IMR-90 (cell line): ENCODE results near the gene SLC8A1. TPM values are rescaled to one million over a fixed set of nuclear protein-coding genes. Genes with fewer than 3 reads are reported as not detected.
A peak's percentile ranks its signal among the peaks of the same experiment; 100 is the strongest.

Experiments
- ATAC-seq: fragments of 200-7000 bp; cut with Tn5 transposase; 2 replicates; pipeline ENCODE4 v1.9.1; 2020; ENCODE audit warnings: low read depth, mild to moderate bottlenecking, moderate library complexity
- BruUV-seq: library from RNA; stranded (reverse); fragments of 400-500 nt; replicated peaks from 2 replicates; lab custom pipeline; 2021; lab: Mats Ljungman, UMichigan
- CTCF ChIA-PET: fragments of 300-600 bp; formaldehyde crosslinking; extraction: SDS; loops from one replicate; lab custom pipeline; 2021; ENCODE audit warnings: antibody characterized with exemption; lab: Yijun Ruan, JAX
- POLR2A ChIA-PET: fragments of 300-600 bp; sonication (Branson Sonifier 250); formaldehyde crosslinking; loops from one replicate; lab custom pipeline; 2022; ENCODE audit warnings: antibody characterized with exemption; ENCODE audit not compliant: unreplicated experiment; lab: Charles Lee
- DNase-seq: peaks from one replicate; pipeline ENCODE4 v3.0.0; 2013
- H2AFZ ChIP-seq: replicated peaks from 2 replicates; pipeline ENCODE3; 2013; ENCODE audit warnings: low read length, mild to moderate bottlenecking; ENCODE audit not compliant: poor library complexity
- H2AK5ac ChIP-seq: 2 replicates; pipeline ENCODE4 v1.6.1; 2013; ENCODE audit warnings: low read depth, low read length, inconsistent platforms
- H2AK9ac ChIP-seq: replicated peaks from 2 replicates; pipeline ENCODE3; 2013; ENCODE audit warnings: mild to moderate bottlenecking, low read depth, low read length, moderate library complexity; ENCODE audit not compliant: poor library complexity
- H2BK120ac ChIP-seq: 2 replicates; pipeline ENCODE4 v1.6.1; 2013; ENCODE audit warnings: low read depth, low read length, inconsistent platforms
- H2BK15ac ChIP-seq: 3 replicates; pipeline ENCODE4 v1.6.1; 2013; ENCODE audit warnings: low read depth, low read length, inconsistent platforms
- H2BK20ac ChIP-seq: 2 replicates; pipeline ENCODE4 v1.6.1; 2013; ENCODE audit warnings: low read depth, mild to moderate bottlenecking, inconsistent platforms, low read length, moderate library complexity
- H2BK5ac ChIP-seq: 2 replicates; pipeline ENCODE4 v1.6.1; 2013; ENCODE audit warnings: mild to moderate bottlenecking, low read depth, low read length, inconsistent platforms; ENCODE audit not compliant: poor library complexity, severe bottlenecking
- H3K14ac ChIP-seq: replicated peaks from 2 replicates; pipeline ENCODE4 v1.6.1; 2013; ENCODE audit warnings: low read depth, low read length, inconsistent platforms
- H3K18ac ChIP-seq: 2 replicates; pipeline ENCODE4 v1.6.1; 2013; ENCODE audit warnings: low read depth, low read length, control low read depth
- H3K23ac ChIP-seq: 2 replicates; pipeline ENCODE4 v1.6.1; 2013; ENCODE audit warnings: low read depth, low read length, inconsistent platforms
- H3K27ac ChIP-seq: 2 replicates; pipeline ENCODE4 v1.5.1; 2013; ENCODE audit warnings: mild to moderate bottlenecking, control low read depth, low read length; ENCODE audit not compliant: insufficient read depth
- H3K27me3 ChIP-seq: 2 replicates; pipeline ENCODE4 v1.6.1; 2013; ENCODE audit warnings: low read length; ENCODE audit not compliant: control insufficient read depth, insufficient read depth
- H3K36me3 ChIP-seq: 2 replicates; pipeline ENCODE4 v1.6.1; 2013; ENCODE audit warnings: low read length, mixed read lengths; ENCODE audit not compliant: control insufficient read depth, insufficient read depth
- H3K4ac ChIP-seq: 2 replicates; pipeline ENCODE4 v1.6.1; 2013; ENCODE audit warnings: low read depth, low read length, inconsistent platforms
- H3K4me1 ChIP-seq: 2 replicates; pipeline ENCODE4 v1.6.1; 2013; ENCODE audit warnings: low read length, mixed read lengths; ENCODE audit not compliant: control insufficient read depth, insufficient read depth
- H3K4me2 ChIP-seq: 2 replicates; pipeline ENCODE4 v1.6.1; 2013; ENCODE audit warnings: low read depth, mild to moderate bottlenecking, control low read depth, low read length, moderate library complexity
- H3K4me3 ChIP-seq: 2 replicates; pipeline ENCODE4 v1.5.1; 2013; ENCODE audit warnings: low read depth, mild to moderate bottlenecking, control low read depth, low read length, moderate library complexity; ENCODE audit not compliant: insufficient read depth
- H3K56ac ChIP-seq: 2 replicates; pipeline ENCODE4 v1.6.1; 2013; ENCODE audit warnings: low read length, inconsistent platforms; ENCODE audit not compliant: insufficient read depth; ENCODE audit errors: extremely low read depth
- H3K79me1 ChIP-seq, 2 experiments: 2 replicates each; pipeline ENCODE4 v1.6.1; 2013; ENCODE audit warnings: low read length in 2 of 2, inconsistent platforms in 1 of 2, low read depth in 1 of 2
- H3K9ac ChIP-seq: 2 replicates; pipeline ENCODE4 v1.6.1; 2013; ENCODE audit warnings: low read depth, low read length, control low read depth
- H3K9me1 ChIP-seq: 2 replicates; pipeline ENCODE4 v1.6.1; 2013; ENCODE audit warnings: low read length, inconsistent platforms; ENCODE audit not compliant: insufficient read depth
- H3K9me3 ChIP-seq: 2 replicates; pipeline ENCODE4 v1.6.1; 2013; ENCODE audit warnings: low read length; ENCODE audit not compliant: control insufficient read depth, insufficient read depth
- H4K20me1 ChIP-seq: 2 replicates; pipeline ENCODE4 v1.6.1; 2013; ENCODE audit warnings: low read length, inconsistent platforms; ENCODE audit not compliant: insufficient read depth
- H4K5ac ChIP-seq: 2 replicates; pipeline ENCODE4 v1.6.1; 2013; ENCODE audit warnings: mild to moderate bottlenecking, low read depth, low read length, control low read depth
- H4K8ac ChIP-seq, 2 experiments: 2 replicates each; pipeline ENCODE4 v1.6.1; 2013; ENCODE audit warnings: low read depth in 2 of 2, low read length in 2 of 2, control low read depth in 1 of 2, inconsistent platforms in 1 of 2
- H4K91ac ChIP-seq: 2 replicates; pipeline ENCODE4 v1.6.1; 2013; ENCODE audit warnings: low read depth, low read length, inconsistent platforms; ENCODE audit not compliant: insufficient read depth
- BHLHE40 ChIP-seq: fragments of 150-350 bp; IDR thresholded peaks from 2 replicates; pipeline ENCODE4 v1.6.1; 2016; ENCODE audit warnings: mild to moderate bottlenecking, low read depth, low read length
- CEBPB ChIP-seq: IDR thresholded peaks from 2 replicates; pipeline ENCODE4 v1.6.1; 2012; ENCODE audit warnings: low read depth, low read length, improper control_type of control experiment
- CHD1 ChIP-seq: IDR thresholded peaks from 2 replicates; pipeline ENCODE4 v1.6.1; 2012; ENCODE audit warnings: low read depth, low read length, improper control_type of control experiment
- CTCF ChIP-seq: conservative IDR thresholded peaks from 2 replicates; pipeline ENCODE4 v1.5.1; 2012; ENCODE audit warnings: mild to moderate bottlenecking, low read depth, low read length, improper control_type of control experiment
- ELK1 ChIP-seq: fragments of 150-350 bp; IDR thresholded peaks from 2 replicates; pipeline ENCODE4 v1.6.1; 2016; ENCODE audit warnings: low read depth, mild to moderate bottlenecking, low read length, moderate library complexity, borderline replicate concordance
- FOS ChIP-seq: fragments of 150-350 bp; IDR thresholded peaks from 2 replicates; pipeline ENCODE4 v1.6.1; 2016; ENCODE audit warnings: low read depth, low read length
- MAFK ChIP-seq: IDR thresholded peaks from 2 replicates; pipeline ENCODE4 v1.6.1; 2012; ENCODE audit warnings: low read depth, low read length, improper control_type of control experiment
- MAZ ChIP-seq: IDR thresholded peaks from 2 replicates; pipeline ENCODE4 v1.6.1; 2012; ENCODE audit warnings: low read depth, mild to moderate bottlenecking, low read length, improper control_type of control experiment, moderate library complexity, borderline replicate concordance
- MXI1 ChIP-seq: IDR thresholded peaks from 2 replicates; pipeline ENCODE4 v1.6.1; 2012; ENCODE audit warnings: low read depth, mild to moderate bottlenecking, low read length, moderate library complexity, borderline replicate concordance
- NFE2L2 ChIP-seq: fragments of 150-350 bp; IDR thresholded peaks from 2 replicates; pipeline ENCODE4 v1.6.1; 2016; ENCODE audit warnings: low read depth, mild to moderate bottlenecking, low read length
- POLR2A ChIP-seq: IDR thresholded peaks from 2 replicates; pipeline ENCODE4 v1.6.1; 2012; ENCODE audit warnings: mild to moderate bottlenecking, low read depth, low read length
- RAD21 ChIP-seq: IDR thresholded peaks from 2 replicates; pipeline ENCODE4 v1.6.1; 2012; ENCODE audit warnings: low read length, improper control_type of control experiment
- RFX5 ChIP-seq: IDR thresholded peaks from 2 replicates; pipeline ENCODE4 v1.8.0; 2012; ENCODE audit warnings: low read depth, mild to moderate bottlenecking, low read length, moderate library complexity
- SMC3 ChIP-seq: fragments of 150-350 bp; IDR thresholded peaks from 2 replicates; pipeline ENCODE4 v1.6.1; 2016; ENCODE audit warnings: low read depth, mild to moderate bottlenecking, antibody characterized with exemption, low read length, moderate library complexity
- USF2 ChIP-seq: fragments of 150-350 bp; IDR thresholded peaks from 2 replicates; pipeline ENCODE4 v1.6.1; 2017; ENCODE audit warnings: mild to moderate bottlenecking, antibody characterized with exemption, low read length, low read depth
- WGBS, 2 experiments: methylation state at CpG; one replicate each; pipeline versions ENCODE4 v1.1.5 to v1.1.7; 2013; ENCODE audit warnings: missing lambda C conversion rate in 2 of 2; ENCODE audit not compliant: insufficient read length in 1 of 2; ENCODE audit errors: extremely low coverage in 2 of 2; 5-methylcytosine and 5-hydroxymethylcytosine counted together
- dilution Hi-C: fragments of 300-500 bp; cut with HindIII; formaldehyde crosslinking; loops from one replicate; pipeline ENCODE4 v1.14.3; 2018; ENCODE audit warnings: low sequenced_read_pairs; ENCODE audit not compliant: unreplicated experiment
- in situ Hi-C: fragments of 300-500 bp; cut with MboI; formaldehyde crosslinking; loops from 3 replicates; pipeline ENCODE4 v1.14.3; 2019; ENCODE audit warnings: low sequenced_read_pairs, inconsistent platforms, mixed read lengths
- intact Hi-C: fragments of 100-400 bp; cut with micrococcal nuclease; formaldehyde crosslinking; loops from 2 replicates; pipeline ENCODE4 v1.10.0; 2022
- polyA plus RNA-seq, 3 experiments: library from polyadenylated mRNA; depleted of rRNA; stranded (reverse); fragments of >200 nt; gene quantifications; 2 replicates each; pipeline ENCODE4 v1.2.3, GENCODE V29; 2012; ENCODE audit warnings: low replicate concordance in 1 of 3
- total RNA-seq: library from RNA; depleted of rRNA; stranded (reverse); fragments of >200 nt; gene quantifications from 2 replicates; pipeline ENCODE4 v1.2.3, GENCODE V29; 2012

SLC8A1 gene
- total and polyA plus RNA-seq, 2 of the 4 experiments (the other 2 are of a cell fraction), result 7.7 to 57.0 TPM

GRCh38 chr2:40274270-40274669 lies 177.6 kb downstream of the SLC8A1 start:
- no CpG with 5 or more reads among the region's 4 CpGs for WGBS, 2 experiments
- Histone ChIP-seq H2BK120ac (no peak overlapping the region), H2BK5ac (no peak overlapping the region), H3K27ac (no peak overlapping the region), H3K23ac (no peak overlapping the region), H3K4ac (no peak overlapping the region), H3K14ac (no peak overlapping the region), H3K27me3 (no peaks in the 10 kb centered on the region), H2AK5ac (no peak overlapping the region), H2AFZ (no peak overlapping the region), H3K4me3 (no peak overlapping the region), H4K20me1 (no peaks in the 10 kb centered on the region), H2BK15ac (no peak overlapping the region), H3K4me1 (peaks cover 12% of the 10 kb centered on the region), H3K4me2 (no peak overlapping the region), H4K5ac (peak overlapping the region; percentile 4; the same call in 1 of the 2 replicates), H3K9ac (no peak overlapping the region), H2BK20ac (no peak overlapping the region), H3K9me1 (peaks cover 11% of the 10 kb centered on the region; the same call in 1 of the 2 replicates), H3K9me3 (no peaks in the 10 kb centered on the region), H3K79me1 (peaks cover 17 to 28% of the 10 kb centered on the region in 2 experiments; a peak in 3 of 4 replicates), H3K36me3 (no peaks in the 10 kb centered on the region), H3K18ac (no peak overlapping the region), H4K91ac (no peak overlapping the region), H2AK9ac (no peak overlapping the region), H3K56ac (no peak overlapping the region), H4K8ac (peak overlapping the region in 1 of 2 experiments; percentile 37; a peak in 1 of 4 replicates)
- CTCF ChIA-PET, result interaction anchor here (1.0 kb wide), 1 partner anchor 86 kb away, joined by 3 read pairs; no protein-coding TSS in a partner anchor
- intact Hi-C loops (no loop called here), dilution Hi-C loops (no loop called here), in situ Hi-C loops (no loop called here)
- no peak for TF ChIP-seq BHLHE40
- TF ChIP-seq ELK1, result no peak
- TF ChIP-seq CTCF, result no peak
- no peak for TF ChIP-seq RFX5
- TF ChIP-seq NFE2L2, result no peak
- TF ChIP-seq RAD21, result no peak
- TF ChIP-seq MAFK, result no peak
- no peak for TF ChIP-seq SMC3
- TF ChIP-seq FOS, result no peak
- no peak for TF ChIP-seq MXI1
- no peak for TF ChIP-seq CEBPB
- no peak for TF ChIP-seq CHD1
- TF ChIP-seq USF2, result no peak
- no peak for TF ChIP-seq POLR2A
- no peak for TF ChIP-seq MAZ
- POLR2A ChIA-PET, result no interaction called here
- DNase-seq (no peak), ATAC-seq (no peak)
- no TSS peak for BruUV-seq
